DMS 273 (cell line): Measurements from ENCODE around the gene TOE1.
A peak's percentile ranks its signal among the peaks of the same experiment; 100 is the strongest.
"Not testable (repeated sequence)": the region's sequence is repeated elsewhere in the genome, so short reads cannot be mapped to it uniquely, and the experiment has no call there.

ENCODE experiments used
- DNase-seq: peaks from one replicate; lab custom pipeline; 2025; ENCODE audit not compliant: unreplicated experiment; lab: John Stamatoyannopoulos, UW

The TOE1 gene

GRCh38 chr1:45339789-45340558 lies at the start of gene TOE1, which contains the start of gene MUTYH:
TSS of gene TOE1 (plus strand) at chr1:45340170. CDS start at chr1:45340253, 83 bp downstream.
TSS of gene MUTYH (minus strand) at chr1:45340440. CDS start at chr1:45334505, 5,935 bp downstream.
- peak; percentile 98 for DNase-seq

DNA sequence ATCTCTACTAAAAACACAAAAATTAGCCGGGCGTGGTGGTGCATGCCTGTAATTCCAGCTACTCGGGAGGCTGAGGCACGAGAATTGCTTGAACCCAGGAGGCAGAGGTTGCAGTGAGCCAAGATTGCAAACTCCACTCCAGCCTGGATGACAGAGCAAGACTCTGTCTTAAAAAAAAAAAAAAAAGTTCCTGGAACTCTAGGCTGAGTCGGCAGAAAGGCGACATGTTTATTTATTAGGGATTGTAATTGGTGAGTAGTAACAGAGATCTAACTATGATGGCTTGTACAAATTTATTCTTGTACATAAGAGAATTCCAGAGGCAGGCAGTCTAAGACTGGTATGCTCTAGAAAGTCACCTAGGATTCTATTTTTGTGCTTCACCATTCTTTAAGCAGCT lies 49.0 kb upstream of the TOE1 start:
- DNase-seq: not testable (repeated sequence)

DNA sequence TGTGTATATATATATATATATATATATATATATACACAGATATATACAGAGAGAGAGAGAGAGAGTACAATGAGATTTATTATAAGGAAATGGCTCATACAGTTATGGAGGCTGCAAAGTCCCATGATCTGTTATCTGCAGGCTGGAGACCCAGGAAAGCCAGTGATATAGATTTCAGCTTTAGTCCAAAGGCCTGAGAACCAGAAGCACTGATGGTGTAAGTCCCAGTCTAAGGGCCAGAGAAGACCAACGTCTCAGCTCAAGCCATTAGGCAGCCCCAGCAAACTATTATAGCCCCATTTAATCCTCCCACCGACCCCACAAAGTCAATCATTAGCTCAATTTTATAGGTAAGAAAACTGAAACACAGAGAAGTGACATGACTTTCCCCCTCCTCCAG lies 48.3 kb upstream of the TOE1 start:
- no peak for DNase-seq

GRCh38 chr1:45297666-45298356 lies 42.2 kb upstream of the TOE1 start:
- DNase-seq: no peak

GRCh38 chr1:45299296-45299695 lies 40.7 kb upstream of the TOE1 start:
- no peak for DNase-seq

GRCh38 chr1:45299981-45300668 lies 39.8 kb upstream of the TOE1 start:
- peak; percentile 88 for DNase-seq

DNA sequence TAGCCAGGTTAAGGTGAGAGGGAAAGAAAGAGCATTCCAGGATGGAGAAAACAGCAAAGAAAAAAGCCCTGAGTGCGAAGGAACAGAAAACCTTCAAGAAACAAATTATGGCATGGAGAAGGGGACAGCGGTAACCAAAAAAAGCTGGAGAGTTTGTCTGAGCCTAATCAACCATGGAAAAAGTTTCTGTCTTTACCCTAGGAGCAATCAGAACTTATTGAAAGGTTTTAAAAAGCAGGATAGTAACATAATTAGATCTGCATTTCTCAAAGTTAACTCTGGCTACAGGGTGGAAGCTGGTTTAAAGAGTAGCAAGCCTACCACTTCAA lies 39.3 kb upstream of the TOE1 start:
- no peak for DNase-seq

DNA sequence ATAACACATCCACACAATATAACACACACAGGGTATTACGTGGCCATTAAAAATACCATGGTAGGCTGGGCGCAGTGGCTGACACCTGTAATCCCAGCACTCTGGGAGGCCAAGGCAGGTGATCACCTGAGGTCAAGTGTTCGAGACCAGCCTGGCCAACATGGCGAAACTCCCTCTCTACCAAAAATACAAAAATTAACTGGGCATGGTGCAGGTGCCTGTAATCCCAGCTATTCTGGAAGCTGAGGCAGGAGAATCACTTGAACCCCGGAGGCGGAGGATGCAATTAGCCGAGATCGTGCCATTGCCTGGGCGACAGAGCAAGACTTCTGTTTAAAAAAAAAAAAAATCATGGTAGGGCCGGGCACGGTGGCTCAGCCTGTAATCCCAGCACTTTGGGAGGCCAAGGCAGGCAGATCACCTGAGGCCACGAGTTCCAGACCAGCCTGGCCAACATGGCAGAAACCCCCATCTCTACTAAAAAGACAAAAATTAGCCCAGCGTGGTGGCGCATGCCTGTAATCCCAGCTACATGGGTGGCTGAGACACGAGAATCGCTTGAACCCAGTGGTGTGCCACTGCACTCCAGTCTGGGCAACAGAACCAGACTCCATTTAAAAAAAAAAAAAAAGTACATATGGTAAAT lies 37.3 kb upstream of the TOE1 start:
- DNase-seq: no peak

DNA sequence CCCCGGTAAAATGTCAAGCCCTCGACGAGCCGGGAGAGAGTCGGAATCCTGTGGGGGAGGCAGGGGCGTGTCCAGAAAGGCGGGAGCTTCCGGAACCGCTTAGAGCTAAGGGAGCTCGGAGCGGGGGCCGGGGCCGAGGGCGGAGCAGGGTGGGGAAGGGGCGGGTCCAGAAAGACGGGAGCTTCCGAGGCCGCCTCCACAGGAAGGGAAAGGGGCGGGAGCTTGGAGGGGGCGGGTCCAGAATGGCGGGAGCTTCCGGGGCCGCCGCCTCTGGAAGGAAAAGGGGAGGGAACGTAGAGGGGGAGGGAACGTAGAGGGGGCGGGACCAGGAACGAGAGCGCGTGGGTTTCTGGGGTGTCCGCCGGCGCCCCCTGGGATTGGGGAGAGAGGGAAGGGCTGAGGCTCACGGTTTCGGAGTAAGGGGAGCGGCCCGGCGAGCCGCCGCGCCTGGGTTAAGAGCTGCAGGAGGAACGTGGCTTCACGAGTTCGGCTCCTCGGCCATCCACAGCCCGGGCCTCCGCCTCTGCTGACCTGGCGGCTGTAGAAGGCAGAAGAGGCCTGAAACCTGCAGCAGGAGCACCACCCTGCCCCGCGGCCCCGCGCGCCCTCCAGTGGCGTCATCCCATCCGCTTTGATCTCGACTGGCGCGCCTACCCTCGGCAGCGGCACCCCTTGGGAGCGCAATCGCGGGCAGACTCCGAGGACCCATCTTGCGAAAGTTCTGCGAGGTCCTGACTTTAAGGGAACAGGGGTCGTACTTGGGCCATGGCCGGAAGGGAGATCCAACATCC lies 36.3 kb upstream of the TOE1 start:
- peak; percentile 99 for DNase-seq

GRCh38 chr1:45304311-45305081 lies 35.5 kb upstream of the TOE1 start:
- peak; percentile 82 for DNase-seq

DNA sequence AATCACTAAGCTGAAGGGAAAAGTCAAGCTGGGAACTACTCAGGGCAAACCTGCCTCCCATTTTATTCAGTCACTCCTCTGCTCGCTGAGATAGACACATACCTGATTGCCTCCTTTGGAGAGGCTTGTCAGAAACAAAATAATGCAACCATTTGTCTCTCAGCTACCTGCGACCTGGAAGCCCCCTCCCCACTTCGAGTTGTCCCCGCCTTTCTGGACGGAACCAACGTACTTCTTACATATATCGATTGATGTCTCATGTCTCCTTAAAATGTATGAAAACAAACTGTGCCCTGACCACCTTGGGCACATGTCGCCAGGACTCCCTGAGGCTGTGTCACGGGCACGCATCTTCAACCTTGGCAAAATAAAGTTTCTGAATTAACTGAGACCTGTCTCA lies 34.7 kb upstream of the TOE1 start:
- no peak for DNase-seq

- DNase-seq: no peak
Observed at GRCh38 chr1:45306319-45306718, 33.7 kb upstream of the TOE1 start.

DNA sequence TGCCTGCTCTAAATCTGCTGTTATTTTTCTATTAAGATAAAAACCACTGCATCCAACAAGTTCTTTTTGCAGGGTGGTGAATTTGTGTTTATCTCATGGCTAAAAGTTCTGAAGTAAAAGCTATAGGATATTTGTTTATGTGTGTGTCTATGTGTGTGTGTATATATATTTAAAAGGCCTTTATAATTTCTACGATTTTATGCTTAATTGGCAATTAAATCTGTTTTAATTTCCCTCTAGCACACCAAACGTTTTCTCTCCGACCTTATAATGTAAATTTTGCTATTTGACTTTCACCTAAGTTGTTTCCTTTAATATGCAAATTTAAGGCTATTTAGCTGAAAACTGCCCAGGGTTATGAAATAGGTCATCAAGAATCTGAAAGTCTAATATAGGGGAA lies 33.1 kb upstream of the TOE1 start:
- no peak for DNase-seq

DNA sequence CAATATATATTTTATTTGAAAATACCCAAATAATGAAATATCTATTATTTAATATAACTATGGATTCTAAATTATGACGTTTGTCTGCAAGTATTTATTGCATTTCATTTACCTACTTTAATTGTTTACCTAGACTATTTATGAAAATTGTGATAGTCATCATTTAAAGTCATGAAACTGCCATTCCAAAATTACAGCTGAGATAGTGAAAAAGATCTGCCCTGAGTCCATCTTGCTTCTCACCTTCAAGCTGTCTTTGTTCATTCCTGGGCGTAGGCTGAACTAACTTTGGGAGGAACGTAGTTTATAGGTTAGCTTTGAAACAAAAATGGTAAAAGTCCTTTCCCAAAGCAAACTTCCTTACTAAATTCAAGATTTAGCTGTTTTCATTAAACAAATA lies 25.7 kb upstream of the TOE1 start:
- no peak for DNase-seq

- DNase-seq: no peak
Observed at GRCh38 chr1:45317166-45317565, 22.8 kb upstream of the TOE1 start.

- no peak for DNase-seq
Observed at GRCh38 chr1:45319761-45320160, 20.2 kb upstream of the TOE1 start.

DNA sequence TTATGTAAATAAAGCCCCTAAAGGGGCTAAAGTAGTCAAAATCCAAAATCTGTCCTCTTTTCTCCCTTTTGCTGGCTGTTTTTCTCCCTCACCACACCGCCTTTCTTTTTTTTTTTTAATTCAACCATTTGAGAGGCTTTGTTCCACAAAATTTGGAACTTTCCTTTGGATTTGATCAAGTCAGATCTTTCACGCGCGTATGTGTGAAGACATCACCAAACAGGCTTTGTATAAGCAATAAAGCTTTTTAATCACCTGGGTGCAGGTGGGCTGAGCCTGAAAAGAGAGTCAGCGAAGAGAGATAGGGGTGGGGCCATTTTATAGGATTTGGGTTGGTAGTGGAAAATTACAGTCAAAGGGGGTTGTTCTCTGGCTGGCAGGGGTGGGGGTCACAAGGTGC lies 18.5 kb upstream of the TOE1 start:
- no peak for DNase-seq

- no peak for DNase-seq
Observed at GRCh38 chr1:45322486-45323040, 17.4 kb upstream of the TOE1 start.

GRCh38 chr1:45325851-45326506 lies 14.0 kb upstream of the TOE1 start:
- DNase-seq: peak; percentile 38
